Suprapubic skin (tissue), 4 donors: ENCODE data around the gene REP15. TPM values are rescaled to one million over a fixed set of nuclear protein-coding genes. Genes with fewer than 3 reads are reported as not detected.

ENCODE experiments used
- DNase-seq, 2 donors: peaks; one replicate each; pipeline ENCODE4 v3.0.0-alpha.2; 2019; ENCODE audit warnings: low spot score in 2 of 2
- H3K27ac ChIP-seq: fragments of 200-600 bp; sonication (generic); one replicate; pipeline ENCODE4 v1.5.1; 2019
- H3K27me3 ChIP-seq: fragments of 200-600 bp; sonication (generic); one replicate; pipeline ENCODE4 v1.5.1; 2019
- H3K36me3 ChIP-seq: fragments of 200-600 bp; sonication (generic); one replicate; pipeline ENCODE4 v1.5.1; 2019
- H3K4me1 ChIP-seq: fragments of 200-600 bp; sonication (generic); one replicate; pipeline ENCODE4 v1.5.1; 2019
- H3K4me3 ChIP-seq: fragments of 200-600 bp; sonication (generic); one replicate; pipeline ENCODE4 v1.5.1; 2019; ENCODE audit warnings: mild to moderate bottlenecking
- H3K9me3 ChIP-seq: fragments of 200-600 bp; sonication (generic); one replicate; pipeline ENCODE4 v1.5.1; 2019
- CTCF ChIP-seq, 2 donors: fragments of 200-600 bp in 1 of 2; fragments of 450-650 bp in 1 of 2; sonication (generic) in 1 of 2; IDR thresholded peaks; one replicate each; pipeline ENCODE4 v1.5.1; 2016 to 2019; ENCODE audit warnings: antibody characterized with exemption in 2 of 2, mild to moderate bottlenecking in 1 of 2, moderate library complexity in 1 of 2
- EP300 ChIP-seq: sonication (generic); formaldehyde crosslinking; IDR thresholded peaks from one replicate; pipeline ENCODE4 v1.6.1; 2017; ENCODE audit warnings: antibody characterized with exemption
- POLR2A ChIP-seq, 2 donors: fragments of 450-650 bp; IDR thresholded peaks; one replicate each; pipeline ENCODE4 v1.6.1; 2017; ENCODE audit warnings: antibody characterized with exemption in 2 of 2, mild to moderate bottlenecking in 2 of 2, moderate library complexity in 2 of 2
- POLR2AphosphoS5 ChIP-seq, 3 donors: sonication (generic); formaldehyde crosslinking; IDR thresholded peaks; one replicate each; pipeline ENCODE4 v1.6.1; 2017; ENCODE audit warnings: antibody characterized with exemption in 3 of 3
- WGBS: methylation state at CpG from one replicate; pipeline ENCODE4 v1.1.5; 2018; 5-methylcytosine and 5-hydroxymethylcytosine counted together
- total RNA-seq, 4 donors: library from RNA; depleted of rRNA; stranded (reverse); fragments of >200 nt; gene quantifications; one replicate each; pipeline ENCODE4 v1.1.0, GENCODE V29; 2016

REP15 gene
- total RNA-seq, 4 donors from 2014 or later = 0.99 to 2.1 (median 1.5) TPM

- DNase-seq = no peak
- Histone ChIP-seq H3K9me3 (no peaks in the 10 kb centered on the region), H3K36me3 (peaks cover 46% of the 10 kb centered on the region), H3K27me3 (no peaks in the 10 kb centered on the region), H3K4me1 (peaks cover 6% of the 10 kb centered on the region), H3K27ac (peak overlapping the region; percentile 44), H3K4me3 (no peak overlapping the region)
- TF ChIP-seq EP300 (no peak), CTCF (IDR thresholded peaks at IDR 0.05) (no peak), POLR2A (IDR thresholded peaks at IDR 0.05) (no peak), POLR2AphosphoS5 (IDR thresholded peaks at IDR 0.05) (no peak)
- 69% methylated on average over 1 of the region's 1 CpG for WGBS
Observed at GRCh38 chr12:27672643-27673042, 23.6 kb upstream of the REP15 start.

DNA sequence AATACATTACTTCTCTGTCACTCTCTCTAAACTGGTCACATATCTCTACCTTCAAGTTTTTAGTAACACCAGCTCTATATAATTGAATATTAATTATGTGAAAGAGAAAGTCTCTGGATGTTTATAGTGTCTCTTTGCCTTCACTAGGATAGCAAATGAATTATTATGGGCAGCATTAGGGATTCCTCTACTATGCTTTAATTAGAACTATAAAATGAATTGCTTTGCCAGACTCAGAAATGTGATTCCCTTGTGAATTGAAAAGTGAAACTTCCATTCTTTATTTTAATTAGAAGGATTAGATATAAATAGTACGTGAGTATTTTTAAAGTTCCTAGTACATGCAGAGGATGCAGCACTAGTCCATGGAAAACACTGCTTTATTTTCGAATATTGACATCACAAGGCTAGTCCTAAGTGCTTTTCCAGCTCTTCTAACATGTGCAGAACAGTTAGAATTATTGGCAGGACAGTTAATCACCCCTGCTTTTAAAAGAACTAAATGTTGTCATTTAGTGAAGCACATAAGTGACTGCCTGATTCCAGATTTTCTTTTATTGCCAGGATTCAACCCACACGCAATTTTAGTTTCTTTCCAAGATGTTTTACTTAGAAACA is 23.0 kb upstream of the REP15 start:
- WGBS = 47% methylated on average over 3 of the region's 3 CpGs
- peaks cover 6% of the 10 kb centered on the region for H3K4me1 ChIP-seq
- TF ChIP-seq CTCF (IDR thresholded peaks at IDR 0.05) = no peak
- no peak for TF ChIP-seq POLR2A (IDR thresholded peaks at IDR 0.05)
- TF ChIP-seq EP300 = no peak
- no peak for TF ChIP-seq POLR2AphosphoS5 (IDR thresholded peaks at IDR 0.05)
- H3K27me3 ChIP-seq = no peaks in the 10 kb centered on the region
- H3K36me3 ChIP-seq = peaks cover 41% of the 10 kb centered on the region
- DNase-seq = no peak
- no peak overlapping the region for H3K4me3 ChIP-seq
- peak overlapping the region; percentile 44 for H3K27ac ChIP-seq
- H3K9me3 ChIP-seq = no peaks in the 10 kb centered on the region

DNA sequence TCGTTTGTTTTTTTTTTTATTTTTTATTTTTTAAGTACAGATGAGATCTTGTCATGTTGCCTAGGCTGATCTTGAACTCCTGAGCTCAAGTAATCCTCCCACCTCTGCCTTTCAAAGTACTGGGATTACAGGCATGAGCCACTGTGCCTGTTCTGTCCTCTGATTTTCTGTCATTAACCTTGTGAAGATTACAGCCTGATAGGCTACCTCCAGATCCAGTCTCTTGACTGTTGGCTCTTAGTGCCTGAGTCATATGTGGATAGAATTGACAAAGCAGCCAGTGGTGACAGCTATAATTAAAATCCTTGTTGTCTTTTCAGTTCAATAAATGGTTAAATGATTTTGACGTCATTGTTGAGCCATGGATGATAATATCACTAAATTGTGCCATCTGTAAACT is 21.3 kb upstream of the REP15 start:
- WGBS = 74% methylated on average over 2 of the region's 2 CpGs
- Histone ChIP-seq H3K27me3 (no peaks in the 10 kb centered on the region), H3K4me3 (no peak overlapping the region), H3K36me3 (peaks cover 34% of the 10 kb centered on the region), H3K9me3 (no peaks in the 10 kb centered on the region), H3K4me1 (peaks cover 6% of the 10 kb centered on the region), H3K27ac (no peak overlapping the region)
- TF ChIP-seq POLR2A (IDR thresholded peaks at IDR 0.05) (no peak), EP300 (no peak), POLR2AphosphoS5 (IDR thresholded peaks at IDR 0.05) (no peak), CTCF (IDR thresholded peaks at IDR 0.05) (no peak)
- no peak for DNase-seq

GRCh38 chr12:27680619-27681018 is 15.6 kb upstream of the REP15 start:
- Histone ChIP-seq H3K27me3 (no peaks in the 10 kb centered on the region), H3K36me3 (peaks cover 74% of the 10 kb centered on the region), H3K9me3 (no peaks in the 10 kb centered on the region), H3K27ac (no peak overlapping the region), H3K4me1 (no peaks in the 10 kb centered on the region), H3K4me3 (no peak overlapping the region)
- TF ChIP-seq POLR2AphosphoS5 (IDR thresholded peaks at IDR 0.05) = no peak
- no peak for TF ChIP-seq EP300
- TF ChIP-seq CTCF (IDR thresholded peaks at IDR 0.05) = no peak
- TF ChIP-seq POLR2A (IDR thresholded peaks at IDR 0.05) = no peak
- DNase-seq = no peak

DNA sequence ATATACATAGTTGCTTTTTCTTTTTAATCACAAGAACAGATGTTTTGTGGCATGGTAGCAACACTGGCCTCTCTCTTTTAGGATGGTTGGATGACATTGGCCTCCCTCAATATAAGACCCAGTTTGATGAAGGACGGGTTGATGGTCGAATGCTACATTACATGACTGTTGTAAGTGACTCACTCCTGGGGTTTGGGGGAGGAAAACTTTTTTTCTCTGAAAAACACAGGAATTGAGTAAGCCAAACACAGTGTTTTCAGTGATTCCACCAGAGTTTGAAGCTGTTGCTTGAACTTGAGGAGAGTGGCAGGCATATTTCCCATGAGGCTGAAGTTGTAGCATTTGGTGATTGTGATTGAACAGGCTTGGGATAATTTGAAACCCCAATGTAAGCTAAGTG is 13.7 kb upstream of the REP15 start:
- DNase-seq = no peak
- Histone ChIP-seq H3K9me3 (no peaks in the 10 kb centered on the region), H3K36me3 (peaks cover 79% of the 10 kb centered on the region), H3K27me3 (no peaks in the 10 kb centered on the region), H3K4me1 (no peaks in the 10 kb centered on the region), H3K27ac (no peak overlapping the region), H3K4me3 (no peak overlapping the region)
- TF ChIP-seq EP300 (no peak), POLR2AphosphoS5 (IDR thresholded peaks at IDR 0.05) (no peak), CTCF (IDR thresholded peaks at IDR 0.05) (no peak), POLR2A (IDR thresholded peaks at IDR 0.05) (no peak)
- 88% methylated on average over 2 of the region's 2 CpGs for whole genome bisulfite sequencing
